GM23338 (cell line): ENCODE data around the gene TAS2R10. TPM values are rescaled to one million over a fixed set of nuclear protein-coding genes. Genes with fewer than 3 reads are reported as not detected.

ENCODE experiments used
- ATAC-seq: fragments of 200-7000 bp; cut with Tn5 transposase; 3 replicates; pipeline ENCODE4 v1.9.1; 2020
- DNase-seq: peaks from one replicate; pipeline ENCODE4 v3.0.0-alpha.2; 2015; ENCODE audit warnings: low spot score
- H2AFZ ChIP-seq: fragments of 200-600 bp; sonication (generic); 2 replicates; pipeline ENCODE4 v1.8.0; 2016; ENCODE audit warnings: antibody characterized with exemption, mild to moderate bottlenecking, moderate library complexity
- H3F3A ChIP-seq: fragments of 200-600 bp; sonication (generic); replicated peaks from 2 replicates; pipeline ENCODE4 v1.8.0; 2017; ENCODE audit warnings: antibody characterized with exemption, mixed run types, low read depth
- H3K27ac ChIP-seq: fragments of 200-600 bp; sonication (generic); 2 replicates; pipeline ENCODE4 v1.6.1; 2016; ENCODE audit warnings: low read depth
- H3K27me3 ChIP-seq: fragments of 200-600 bp; sonication (generic); 2 replicates; pipeline ENCODE4 v1.8.0; 2016; ENCODE audit warnings: mild to moderate bottlenecking, mixed run types, moderate library complexity; ENCODE audit not compliant: insufficient read depth
- H3K36me3 ChIP-seq: fragments of 200-600 bp; sonication (generic); 2 replicates; pipeline ENCODE4 v1.8.0; 2016; ENCODE audit warnings: mild to moderate bottlenecking; ENCODE audit not compliant: insufficient read depth
- H3K4me1 ChIP-seq: fragments of 200-600 bp; sonication (generic); 2 replicates; pipeline ENCODE4 v1.8.0; 2016; ENCODE audit warnings: mild to moderate bottlenecking, moderate library complexity; ENCODE audit not compliant: insufficient read depth
- H3K4me2 ChIP-seq: fragments of 200-600 bp; sonication (generic); 2 replicates; pipeline ENCODE4 v1.7.1; 2017; ENCODE audit warnings: mixed run types
- H3K4me3 ChIP-seq: fragments of 200-600 bp; sonication (generic); 2 replicates; pipeline ENCODE4 v1.6.1; 2016; ENCODE audit warnings: mixed run types
- H3K79me2 ChIP-seq: fragments of 200-600 bp; sonication (generic); replicated peaks from 2 replicates; pipeline ENCODE4 v1.8.0; 2017; ENCODE audit warnings: mild to moderate bottlenecking; ENCODE audit not compliant: insufficient read depth
- H3K9me2 ChIP-seq: fragments of 200-600 bp; sonication (generic); 2 replicates; pipeline ENCODE4 v1.8.0; 2017; ENCODE audit not compliant: insufficient read depth
- H4K20me1 ChIP-seq: fragments of 200-600 bp; sonication (generic); replicated peaks from 2 replicates; pipeline ENCODE4 v1.8.0; 2017; ENCODE audit warnings: mild to moderate bottlenecking; ENCODE audit not compliant: insufficient read depth
- H3K27ac Mint-ChIP-seq: 2 replicates; pipeline ENCODE4 v1.8.0; 2020; ENCODE audit warnings: inconsistent platforms, mild to moderate bottlenecking, moderate library complexity, mixed read lengths
- H3K27me3 Mint-ChIP-seq: 3 replicates; pipeline ENCODE4 v1.8.0; 2022; ENCODE audit warnings: low read depth, mild to moderate bottlenecking, moderate library complexity, mixed read lengths, inconsistent platforms; ENCODE audit not compliant: insufficient read depth, poor library complexity
- H3K36me3 Mint-ChIP-seq: 3 replicates; pipeline ENCODE4 v1.8.0; 2021; ENCODE audit warnings: low read depth, mild to moderate bottlenecking, inconsistent platforms, moderate library complexity, mixed read lengths
- H3K4me1 Mint-ChIP-seq: 3 replicates; pipeline ENCODE4 v1.8.0; 2020; ENCODE audit warnings: mild to moderate bottlenecking, inconsistent platforms, mixed read lengths
- H3K4me3 Mint-ChIP-seq: 3 replicates; pipeline ENCODE4 v1.8.0; 2021; ENCODE audit warnings: moderate library complexity, mild to moderate bottlenecking, inconsistent platforms, mixed read lengths
- H3K9me3 Mint-ChIP-seq: 3 replicates; pipeline ENCODE4 v1.8.0; 2020; ENCODE audit warnings: moderate library complexity, mild to moderate bottlenecking, inconsistent platforms, mixed read lengths
- CTCF ChIP-seq, 2 experiments: fragments of 200-600 bp in 1 of 2; sonication (generic) in 1 of 2; conservative IDR thresholded peaks; 2 replicates each; pipeline versions ENCODE4 v1.5.1 to v1.6.1; 2016 to 2017; ENCODE audit warnings: antibody characterized with exemption in 2 of 2, low read depth in 2 of 2, mild to moderate bottlenecking in 2 of 2, moderate library complexity in 1 of 2
- ETS1 ChIP-seq: IDR thresholded peaks from 2 replicates; pipeline ENCODE4 v1.6.1; 2016; ENCODE audit warnings: antibody characterized with exemption
- EZH2phosphoT487 ChIP-seq: fragments of 200-600 bp; sonication (generic); IDR thresholded peaks from one replicate; pipeline ENCODE4 v1.8.1; 2018; ENCODE audit warnings: antibody characterized with exemption; ENCODE audit not compliant: unreplicated experiment
- JUNB ChIP-seq: IDR thresholded peaks from one replicate; pipeline ENCODE4 v1.6.1; 2016; ENCODE audit warnings: antibody characterized with exemption; ENCODE audit not compliant: unreplicated experiment
- POLR2AphosphoS5 ChIP-seq: IDR thresholded peaks from 2 replicates; pipeline ENCODE4 v1.6.1; 2016; ENCODE audit warnings: antibody characterized with exemption, low read depth
- STAT1 ChIP-seq: IDR thresholded peaks from one replicate; pipeline ENCODE4 v1.6.1; 2016; ENCODE audit warnings: antibody characterized with exemption; ENCODE audit not compliant: unreplicated experiment
- polyA plus RNA-seq: library from polyadenylated mRNA; unstranded; fragments of >200 nt; fragmentation: Nextera tagmentation; extraction: Ambion mirVana; gene quantifications from 2 replicates; pipeline ENCODE4 v1.2.1, GENCODE V29; 2016
- total RNA-seq: library from RNA; depleted of rRNA; stranded (reverse); fragments of >200 nt; shearing (Covaris generic); gene quantifications from 2 replicates; pipeline ENCODE4 v1.2.3, GENCODE V29; 2014

TAS2R10 gene
- total and polyA plus RNA-seq, 2 experiments from 2014 or later, result 0.66 to 1.1 TPM

GRCh38 chr12:10873378-10873777 is 47.2 kb upstream of the TAS2R10 start:
- no peaks in the 10 kb centered on the region for H3F3A ChIP-seq
- H3K27me3 Mint-ChIP-seq, result no peaks in the 10 kb centered on the region
- no peaks in the 10 kb centered on the region for H3K79me2 ChIP-seq
- H3K27me3 ChIP-seq, result no peaks in the 10 kb centered on the region
- no peak overlapping the region for H3K4me3 ChIP-seq
- H3K4me1 ChIP-seq, result no peaks in the 10 kb centered on the region
- H3K9me2 ChIP-seq, result no peaks in the 10 kb centered on the region
- no peak overlapping the region for H3K27ac ChIP-seq
- H3K4me3 Mint-ChIP-seq, result no peak overlapping the region
- H3K9me3 Mint-ChIP-seq, result no peaks in the 10 kb centered on the region
- no peak overlapping the region for H3K4me2 ChIP-seq
- no peaks in the 10 kb centered on the region; the same call in 2 of the 3 replicates for H3K36me3 Mint-ChIP-seq
- H3K36me3 ChIP-seq, result no peaks in the 10 kb centered on the region
- no peaks in the 10 kb centered on the region for H3K4me1 Mint-ChIP-seq
- TF ChIP-seq JUNB (no peak), POLR2AphosphoS5 (no peak), EZH2phosphoT487 (no peak), STAT1 (no peak), ETS1 (no peak), CTCF (conservative IDR thresholded peaks at IDR 0.05; ENCODE audit: low read depth in 2 of 2) (no peak)
- ATAC-seq (no peak), DNase-seq (peak; percentile 30)
- no peak overlapping the region for H3K27ac Mint-ChIP-seq
- no peaks in the 10 kb centered on the region for H4K20me1 ChIP-seq
- no peak overlapping the region for H2AFZ ChIP-seq

- Mint-ChIP-seq H3K36me3 (peaks cover 3% of the 10 kb centered on the region; the same call in 1 of the 3 replicates), H3K4me3 (no peak overlapping the region), H3K4me1 (no peaks in the 10 kb centered on the region), H3K27ac (no peak overlapping the region), H3K27me3 (no peaks in the 10 kb centered on the region), H3K9me3 (no peaks in the 10 kb centered on the region; the same call in 2 of the 3 replicates)
- Histone ChIP-seq H2AFZ (no peak overlapping the region), H3K9me2 (no peaks in the 10 kb centered on the region), H4K20me1 (no peaks in the 10 kb centered on the region), H3K27ac (no peak overlapping the region), H3K79me2 (no peaks in the 10 kb centered on the region), H3K36me3 (no peaks in the 10 kb centered on the region), H3K4me1 (no peaks in the 10 kb centered on the region), H3K27me3 (no peaks in the 10 kb centered on the region), H3K4me3 (no peak overlapping the region), H3K4me2 (no peak overlapping the region), H3F3A (no peaks in the 10 kb centered on the region)
- ATAC-seq, result no peak
- TF ChIP-seq CTCF (conservative IDR thresholded peaks at IDR 0.05; ENCODE audit: low read depth in 2 of 2) (peak; percentile 46 to 60), STAT1 (no peak)
- peak; percentile 27 for DNase-seq
These were observed 41.2 kb upstream of the TAS2R10 start for GRCh38 chr12:10867381-10867780.
